Right ventricle myocardium superior (tissue), 1 donor: Measurements from ENCODE around the gene OR2W3. TPM values are rescaled to one million over a fixed set of nuclear protein-coding genes. Genes with fewer than 3 reads are reported as not detected.
A peak's percentile ranks its signal among the peaks of the same experiment; 100 is the strongest.

Source experiments
- ATAC-seq: fragments of 200-7000 bp; cut with Tn5 transposase; one replicate; pipeline ENCODE4 v1.9.1; 2020; ENCODE audit warnings: mild to moderate bottlenecking; ENCODE audit not compliant: poor library complexity
- DNase-seq: peaks from one replicate; pipeline ENCODE4 v3.0.0-alpha.2; 2020
- intact Hi-C: fragments of 100-400 bp; cut with DNase I; formaldehyde crosslinking; loops from one replicate; pipeline ENCODE4 v1.11.2; 2022
- long read RNA-seq: library from polyadenylated mRNA; unstranded; transcript quantifications from one replicate; pipeline ENCODE4 v2.0.0, GENCODE V29; 2021
- total RNA-seq: library from RNA; stranded (reverse); fragmentation: NEBNext Ultra II Directional; extraction: Animal tissue kit (Norgen Biotek cat#: 25700); gene quantifications from one replicate; pipeline ENCODE4 v1.2.1, GENCODE V29; 2021
- donor health status: DM: no; HTN: yes; CAD: no; lungs with severe emphysema.

The OR2W3 gene
- not detected for total RNA-seq
- long read RNA-seq = 0 reads

GRCh38 chr1:247895163-247895637 is at the start of gene OR2W3:
Gene OR2W3, plus strand, starts transcription at chr1:247895587. Its CDS starts 0 bp downstream, at chr1:247895587.
- intact Hi-C loops = no loop called here
- no peak for ATAC-seq

GRCh38 chr1:247845693-247846017 is 49.7 kb upstream of the OR2W3 start:
- ATAC-seq = no peak
- DNase-seq = no peak
- intact Hi-C loops = no loop called here

More at GRCh38 chr1:247895163-247895637, at the start of gene OR2W3:
- no peak for DNase-seq

- intact Hi-C loops = no loop called here
- ATAC-seq (no peak), DNase-seq (no peak)
These were observed 47.0 kb upstream of the OR2W3 start for GRCh38 chr1:247848346-247848745.

- DNase-seq = no peak
- intact Hi-C loops = no loop called here
- ATAC-seq = no peak
These were observed 45.8 kb upstream of the OR2W3 start for GRCh38 chr1:247849616-247850015.

- DNase-seq (no peak), ATAC-seq (no peak)
- intact Hi-C loops = no loop called here
These were observed 40.4 kb upstream of the OR2W3 start for GRCh38 chr1:247854899-247855545.

GRCh38 chr1:247855911-247856310 is 39.5 kb upstream of the OR2W3 start:
- intact Hi-C loops = no loop called here
- ATAC-seq (no peak), DNase-seq (no peak)

GRCh38 chr1:247857069-247857984 is 38.1 kb upstream of the OR2W3 start, which contains the start of gene TRIM58:
Gene TRIM58, plus strand, starts transcription at chr1:247857187. Its CDS starts 60 bp downstream, at chr1:247857247.
- DNase-seq = no peak
- intact Hi-C loops = no loop called here
- peak; percentile 18 for ATAC-seq

GRCh38 chr1:247857985-247858619 is 37.3 kb upstream of the OR2W3 start:
- ATAC-seq = no peak
- intact Hi-C loops = no loop called here
- DNase-seq = no peak

GRCh38 chr1:247862756-247863155 is 32.6 kb upstream of the OR2W3 start:
- DNase-seq = no peak
- intact Hi-C loops = no loop called here
- ATAC-seq = no peak

GRCh38 chr1:247864644-247865043 is 30.7 kb upstream of the OR2W3 start:
- ATAC-seq (no peak), DNase-seq (no peak)
- intact Hi-C loops = no loop called here

GRCh38 chr1:247865416-247865815 is 30.0 kb upstream of the OR2W3 start:
- no peak for ATAC-seq
- intact Hi-C loops = no loop called here
- DNase-seq = no peak

GRCh38 chr1:247883346-247883745 is 12.0 kb upstream of the OR2W3 start:
- ATAC-seq = no peak
- DNase-seq = no peak
- intact Hi-C loops = no loop called here

GRCh38 chr1:247884797-247885413 is 10.5 kb upstream of the OR2W3 start:
- no peak for ATAC-seq
- intact Hi-C loops = no loop called here
- no peak for DNase-seq

GRCh38 chr1:247895976-247896375 is 589 bp downstream of the OR2W3 start:
- ATAC-seq = no peak
- DNase-seq = no peak

GRCh38 chr1:247904122-247904521 is 8.7 kb downstream of the OR2W3 start:
- DNase-seq (no peak), ATAC-seq (no peak)
- intact Hi-C loops = no loop called here

More at GRCh38 chr1:247895976-247896375, 589 bp downstream of the OR2W3 start:
- intact Hi-C loops = no loop called here

GRCh38 chr1:247905181-247905580 is 9.8 kb downstream of the OR2W3 start:
- ATAC-seq (no peak), DNase-seq (no peak)
- intact Hi-C loops = no loop called here

GRCh38 chr1:247905910-247906503 is 10.6 kb downstream of the OR2W3 start:
- intact Hi-C loops = no loop called here
- DNase-seq (no peak), ATAC-seq (no peak)

GRCh38 chr1:247906504-247907047 is 11.2 kb downstream of the OR2W3 start:
- ATAC-seq = no peak
- intact Hi-C loops = no loop called here

More at GRCh38 chr1:247906504-247907047, 11.2 kb downstream of the OR2W3 start:
- no peak for DNase-seq
